NCI-H2196 (cell line): ENCODE results near the gene MUC2.

Source experiments
- DNase-seq: peaks from one replicate; lab custom pipeline; 2025; ENCODE audit not compliant: unreplicated experiment; lab: John Stamatoyannopoulos, UW

The MUC2 gene

GRCh38 chr11:1070594-1071462 is 3.8 kb upstream of the MUC2 start:
- no peak for DNase-seq

GRCh38 chr11:1071571-1072115 is 3.0 kb upstream of the MUC2 start:
- no peak for DNase-seq

- DNase-seq: no peak
These were observed 2.4 kb upstream of the MUC2 start for GRCh38 chr11:1072116-1072820.

- DNase-seq: no peak
These were observed 1.8 kb upstream of the MUC2 start for GRCh38 chr11:1072821-1073231.

GRCh38 chr11:1073261-1073724 is 1.4 kb upstream of the MUC2 start:
- DNase-seq: peak; percentile 75

- DNase-seq: no peak
These were observed 827 bp upstream of the MUC2 start for GRCh38 chr11:1073851-1074243.

- DNase-seq: no peak
These were observed 752 bp downstream of the MUC2 start for GRCh38 chr11:1075341-1075911.

- DNase-seq: no peak
These were observed 1.5 kb downstream of the MUC2 start for GRCh38 chr11:1076061-1076665.

- DNase-seq: no peak
These were observed 2.4 kb downstream of the MUC2 start for GRCh38 chr11:1077033-1077416.

- DNase-seq: no peak
These were observed 2.9 kb downstream of the MUC2 start for GRCh38 chr11:1077417-1078119.

- no peak for DNase-seq
These were observed 3.5 kb downstream of the MUC2 start for GRCh38 chr11:1078191-1078601.

- no peak for DNase-seq
These were observed 7.1 kb downstream of the MUC2 start for GRCh38 chr11:1081601-1082311.

- DNase-seq: no peak
These were observed 7.7 kb downstream of the MUC2 start for GRCh38 chr11:1082346-1082727.

- DNase-seq: no peak
These were observed 8.3 kb downstream of the MUC2 start for GRCh38 chr11:1082728-1083620.

- no peak for DNase-seq
These were observed 9.2 kb downstream of the MUC2 start for GRCh38 chr11:1083621-1084551.

GRCh38 chr11:1084561-1085439 is 10.1 kb downstream of the MUC2 start:
- no peak for DNase-seq
